ENCODE results near the gene MIGA1.

DNA sequence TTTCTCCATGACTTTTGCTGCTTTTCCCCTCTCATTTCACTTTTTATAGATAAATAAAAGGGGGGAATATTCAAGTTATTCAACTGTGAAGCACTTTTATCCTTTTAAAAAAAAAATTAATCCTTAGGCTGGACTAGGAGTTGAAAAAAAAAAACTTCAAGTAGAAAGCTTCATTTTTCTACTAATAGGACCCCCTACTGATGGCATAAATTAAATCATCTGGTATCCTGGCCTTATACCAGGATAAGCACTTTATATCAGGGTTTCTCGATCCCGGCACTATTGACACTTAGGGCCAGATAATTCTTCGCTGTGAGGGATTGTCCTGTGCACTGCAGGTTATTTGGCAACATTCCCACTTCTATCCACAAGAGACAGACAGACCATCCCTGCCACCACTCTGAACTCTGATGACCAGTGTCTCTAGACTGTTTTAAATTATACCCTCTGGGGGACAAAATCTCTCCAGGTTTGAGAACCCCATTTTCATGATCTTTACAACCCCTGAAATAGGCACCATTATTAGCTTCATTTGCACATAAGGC is 37.4 kb upstream of the MIGA1 start:
- TF ChIP-seq POLR2A (IDR thresholded peaks at IDR 0.05; ENCODE audit: low read length), result no peak
- TF ChIP-seq, protein P1, sequence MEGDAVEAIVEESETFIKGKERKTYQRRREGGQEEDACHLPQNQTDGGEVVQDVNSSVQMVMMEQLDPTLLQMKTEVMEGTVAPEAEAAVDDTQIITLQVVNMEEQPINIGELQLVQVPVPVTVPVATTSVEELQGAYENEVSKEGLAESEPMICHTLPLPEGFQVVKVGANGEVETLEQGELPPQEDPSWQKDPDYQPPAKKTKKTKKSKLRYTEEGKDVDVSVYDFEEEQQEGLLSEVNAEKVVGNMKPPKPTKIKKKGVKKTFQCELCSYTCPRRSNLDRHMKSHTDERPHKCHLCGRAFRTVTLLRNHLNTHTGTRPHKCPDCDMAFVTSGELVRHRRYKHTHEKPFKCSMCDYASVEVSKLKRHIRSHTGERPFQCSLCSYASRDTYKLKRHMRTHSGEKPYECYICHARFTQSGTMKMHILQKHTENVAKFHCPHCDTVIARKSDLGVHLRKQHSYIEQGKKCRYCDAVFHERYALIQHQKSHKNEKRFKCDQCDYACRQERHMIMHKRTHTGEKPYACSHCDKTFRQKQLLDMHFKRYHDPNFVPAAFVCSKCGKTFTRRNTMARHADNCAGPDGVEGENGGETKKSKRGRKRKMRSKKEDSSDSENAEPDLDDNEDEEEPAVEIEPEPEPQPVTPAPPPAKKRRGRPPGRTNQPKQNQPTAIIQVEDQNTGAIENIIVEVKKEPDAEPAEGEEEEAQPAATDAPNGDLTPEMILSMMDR (IDR thresholded peaks at IDR 0.05), result no peak
